Vagina (tissue), 2 donors: ENCODE data around the gene RALGDS. TPM values are rescaled to one million over a fixed set of nuclear protein-coding genes. Genes with fewer than 3 reads are reported as not detected.

Experiments used
- DNase-seq, 2 donors: peaks; one replicate each; pipeline ENCODE4 v3.0.0-alpha.2; 2017; ENCODE audit errors: extremely low spot score in 2 of 2
- H3K27ac ChIP-seq: fragments of 200-600 bp; sonication (generic); one replicate; pipeline ENCODE4 v1.5.1; 2019
- H3K27me3 ChIP-seq: fragments of 200-600 bp; sonication (generic); one replicate; pipeline ENCODE4 v1.5.1; 2019
- H3K36me3 ChIP-seq, 2 donors: fragments of 200-600 bp; sonication (generic); one replicate each; pipeline ENCODE4 v1.5.1; 2017 to 2019
- H3K4me1 ChIP-seq: fragments of 200-600 bp; sonication (generic); one replicate; pipeline ENCODE4 v1.5.1; 2019
- H3K4me3 ChIP-seq, 2 donors: fragments of 200-600 bp; sonication (generic); 1 replicate in 1 of 2; 2 replicates in 1 of 2; pipeline ENCODE4 v1.5.1; 2016 to 2019
- H3K9me3 ChIP-seq: fragments of 200-600 bp; sonication (generic); one replicate; pipeline ENCODE4 v1.5.1; 2019
- CTCF ChIP-seq, 3 experiments: fragments of 450-650 bp in 2 of 3; fragments of 200-600 bp in 1 of 3; sonication (generic) in 1 of 3; IDR thresholded peaks; one replicate each; pipeline ENCODE4 v1.5.1; 2017 to 2019; ENCODE audit warnings: antibody characterized with exemption in 3 of 3, mild to moderate bottlenecking in 2 of 3, moderate library complexity in 2 of 3
- POLR2A ChIP-seq, 2 donors: fragments of 450-650 bp; IDR thresholded peaks; one replicate each; pipeline ENCODE4 v1.6.1; 2017; ENCODE audit warnings: antibody characterized with exemption in 2 of 2, mild to moderate bottlenecking in 2 of 2, moderate library complexity in 2 of 2
- POLR2AphosphoS5 ChIP-seq, 2 donors: sonication (generic); formaldehyde crosslinking; IDR thresholded peaks; one replicate each; pipeline ENCODE4 v1.9.0; 2017; ENCODE audit warnings: antibody characterized with exemption in 2 of 2, mild to moderate bottlenecking in 2 of 2, low read depth in 1 of 2; ENCODE audit not compliant: insufficient read depth in 1 of 2
- intact Hi-C: fragments of 100-400 bp; cut with DNase I; formaldehyde crosslinking; loops from one replicate; pipeline ENCODE4 v1.15.1; 2023
- total RNA-seq: library from RNA; depleted of rRNA; stranded (reverse); fragments of >200 nt; gene quantifications from one replicate; pipeline ENCODE4 v1.2.3, GENCODE V29; 2016

The RALGDS gene
- total RNA-seq, 1 donor from 2014 or later, result 85.0 TPM

DNA sequence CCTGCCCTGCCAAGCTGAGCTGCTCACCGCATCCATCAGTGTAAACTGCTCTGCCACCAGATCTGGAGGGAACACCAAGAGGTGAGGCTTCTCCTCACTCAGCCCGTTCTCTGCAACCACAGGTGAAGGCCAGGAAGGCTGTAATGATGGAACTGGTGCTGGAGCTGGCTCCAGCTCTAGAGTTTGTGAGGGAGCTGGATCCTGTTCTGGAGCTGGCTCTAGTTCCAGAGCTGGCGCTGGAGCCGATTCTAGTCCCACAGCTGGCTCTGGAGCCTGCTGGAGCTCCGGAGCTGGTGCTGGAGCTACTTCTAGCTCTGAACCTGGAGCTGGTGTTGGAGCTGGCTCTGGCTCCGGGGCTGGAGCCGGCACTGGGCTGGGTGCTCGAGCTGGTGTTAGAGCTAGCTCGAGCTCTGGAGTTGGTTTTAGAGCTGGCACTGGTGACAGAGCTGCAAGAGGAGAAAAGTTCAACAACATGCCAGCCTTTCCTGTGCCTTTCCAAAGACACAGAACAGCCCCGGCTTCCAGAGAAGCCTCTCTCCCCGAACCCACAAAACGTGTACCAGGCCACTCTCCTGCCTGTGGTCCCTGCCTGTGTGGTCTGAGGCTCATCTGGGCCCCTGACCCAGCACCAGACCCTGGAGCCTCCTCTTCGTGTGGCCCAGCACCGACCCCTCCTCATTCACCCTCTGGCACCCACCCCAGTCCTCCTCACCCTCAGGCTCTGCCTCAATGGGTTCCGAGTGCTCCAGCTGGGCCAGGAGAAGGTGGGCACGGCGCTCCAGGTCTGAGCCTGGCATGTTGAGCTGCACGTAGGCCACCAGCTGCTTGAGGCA, 12.9 kb downstream of the RALGDS start:
- H3K4me3 ChIP-seq, result no peak overlapping the region
- intact Hi-C loops, result no loop called here
- TF ChIP-seq POLR2AphosphoS5 (IDR thresholded peaks at IDR 0.05; ENCODE audit: insufficient read depth in 1 of 2, low read depth in 1 of 2) (no peak), POLR2A (IDR thresholded peaks at IDR 0.05) (no peak), CTCF (IDR thresholded peaks at IDR 0.05) (no peak)
- H3K9me3 ChIP-seq, result no peaks in the 10 kb centered on the region
- peaks cover 0 to 77% of the 10 kb centered on the region in 2 donors for H3K36me3 ChIP-seq
- no peak overlapping the region for H3K27ac ChIP-seq
- no peak for DNase-seq
- H3K4me1 ChIP-seq, result peaks cover 19% of the 10 kb centered on the region
- no peaks in the 10 kb centered on the region for H3K27me3 ChIP-seq

DNA sequence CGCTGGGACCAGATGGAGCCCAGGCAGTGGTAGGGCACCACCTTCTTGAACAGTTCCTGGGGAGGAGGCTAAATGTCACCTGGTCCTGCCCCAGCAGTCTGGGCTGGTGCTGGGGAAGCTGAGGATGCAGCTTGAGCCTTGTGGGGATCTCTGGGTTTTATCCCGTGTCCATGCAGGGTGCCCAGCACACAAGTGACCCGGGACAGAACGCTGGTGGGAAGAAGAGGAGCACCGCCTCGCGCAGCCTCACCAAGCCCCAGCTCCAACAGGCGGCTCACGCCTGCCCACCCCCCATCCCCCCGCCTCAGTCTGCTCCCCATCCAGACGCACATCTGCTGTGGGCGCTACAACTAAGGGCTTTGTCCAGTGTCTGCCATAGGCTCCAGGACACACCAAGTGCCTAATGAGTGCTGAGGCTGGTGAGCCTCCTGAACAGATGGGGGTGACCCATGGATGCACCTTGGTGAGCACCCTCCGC, 13.8 kb downstream of the RALGDS start:
- peaks cover 0 to 86% of the 10 kb centered on the region in 2 donors for H3K36me3 ChIP-seq
- H3K27ac ChIP-seq, result no peak overlapping the region
- no peak overlapping the region for H3K4me3 ChIP-seq
- H3K9me3 ChIP-seq, result no peaks in the 10 kb centered on the region
- H3K27me3 ChIP-seq, result no peaks in the 10 kb centered on the region
- H3K4me1 ChIP-seq, result peaks cover 10% of the 10 kb centered on the region
- no peak for DNase-seq
- intact Hi-C loops, result no loop called here
- TF ChIP-seq POLR2A (IDR thresholded peaks at IDR 0.05) (no peak), CTCF (IDR thresholded peaks at IDR 0.05) (no peak), POLR2AphosphoS5 (IDR thresholded peaks at IDR 0.05; ENCODE audit: insufficient read depth in 1 of 2, low read depth in 1 of 2) (no peak)

DNA sequence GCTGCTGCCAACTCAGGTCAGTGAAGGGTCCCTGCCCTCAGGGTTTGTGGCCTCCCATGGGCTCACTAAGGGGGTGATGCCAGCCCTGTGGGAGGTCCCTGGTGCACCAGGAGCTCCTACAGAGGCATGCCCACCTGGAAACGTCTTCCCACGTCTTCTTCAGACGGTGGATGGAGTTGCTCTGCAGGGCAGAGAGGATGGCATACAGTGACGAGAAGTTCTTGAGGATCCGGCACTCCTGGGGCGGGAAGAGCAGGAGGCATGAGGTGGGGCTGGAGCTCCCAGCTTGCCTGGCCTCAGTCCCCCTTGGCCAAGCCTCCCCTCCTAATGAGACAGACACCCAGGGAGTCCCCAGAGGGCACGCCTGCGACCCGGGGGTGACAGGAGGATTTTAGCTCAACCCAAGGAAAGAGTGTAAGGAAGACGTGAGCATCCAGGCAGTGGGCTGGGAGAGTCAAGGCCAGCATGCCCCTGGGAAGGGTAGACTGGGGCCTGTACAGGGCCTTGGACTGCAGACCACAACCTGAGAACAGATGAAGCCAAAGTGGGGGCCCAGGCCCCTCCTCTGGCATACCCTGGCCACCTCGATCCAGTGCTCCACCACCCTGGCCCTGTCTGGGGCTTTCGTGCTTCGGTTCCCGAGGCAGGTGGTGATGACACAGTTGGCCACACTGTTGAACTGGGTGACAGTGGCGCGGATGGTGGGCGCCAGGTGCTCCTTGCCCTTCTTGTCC, 14.4 kb downstream of the RALGDS start:
- peaks cover 8% of the 10 kb centered on the region for H3K4me1 ChIP-seq
- intact Hi-C loops, result no loop called here
- H3K9me3 ChIP-seq, result no peaks in the 10 kb centered on the region
- H3K36me3 ChIP-seq, result peaks cover under 1 to 92% of the 10 kb centered on the region in 2 donors
- H3K27ac ChIP-seq, result no peak overlapping the region
- DNase-seq, result no peak
- H3K27me3 ChIP-seq, result no peaks in the 10 kb centered on the region
- no peak for TF ChIP-seq POLR2A (IDR thresholded peaks at IDR 0.05)
- TF ChIP-seq POLR2AphosphoS5 (IDR thresholded peaks at IDR 0.05; ENCODE audit: insufficient read depth in 1 of 2, low read depth in 1 of 2), result no peak
- TF ChIP-seq CTCF (IDR thresholded peaks at IDR 0.05), result no peak
- H3K4me3 ChIP-seq, result no peak overlapping the region

DNA sequence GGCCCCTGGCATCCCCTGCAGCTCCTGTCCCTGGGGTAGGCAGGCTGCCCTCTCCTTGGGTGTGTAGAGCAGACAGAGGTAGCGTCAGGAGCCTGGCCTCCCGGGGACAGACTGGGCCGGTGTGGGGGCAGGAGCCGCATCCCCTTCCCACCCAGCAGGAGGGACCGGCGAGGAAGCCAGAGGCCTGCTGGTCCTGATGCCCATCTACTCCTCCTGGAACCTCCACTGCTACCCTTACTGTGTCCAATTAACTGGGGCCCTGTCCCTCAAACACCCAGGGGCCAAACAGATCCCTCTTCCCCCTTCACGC, 15.6 kb downstream of the RALGDS start:
- no peaks in the 10 kb centered on the region for H3K9me3 ChIP-seq
- TF ChIP-seq CTCF (IDR thresholded peaks at IDR 0.05) (no peak), POLR2AphosphoS5 (IDR thresholded peaks at IDR 0.05; ENCODE audit: insufficient read depth in 1 of 2, low read depth in 1 of 2) (no peak), POLR2A (IDR thresholded peaks at IDR 0.05) (no peak)
- intact Hi-C loops, result no loop called here
- H3K4me3 ChIP-seq, result no peak overlapping the region
- peaks cover 8% of the 10 kb centered on the region for H3K4me1 ChIP-seq
- no peaks in the 10 kb centered on the region for H3K27me3 ChIP-seq
- no peak overlapping the region for H3K27ac ChIP-seq
- H3K36me3 ChIP-seq, result peaks cover 7 to 96% of the 10 kb centered on the region in 2 donors
- DNase-seq, result no peak
